Measurements from ENCODE around the gene PLCB1.

DNA sequence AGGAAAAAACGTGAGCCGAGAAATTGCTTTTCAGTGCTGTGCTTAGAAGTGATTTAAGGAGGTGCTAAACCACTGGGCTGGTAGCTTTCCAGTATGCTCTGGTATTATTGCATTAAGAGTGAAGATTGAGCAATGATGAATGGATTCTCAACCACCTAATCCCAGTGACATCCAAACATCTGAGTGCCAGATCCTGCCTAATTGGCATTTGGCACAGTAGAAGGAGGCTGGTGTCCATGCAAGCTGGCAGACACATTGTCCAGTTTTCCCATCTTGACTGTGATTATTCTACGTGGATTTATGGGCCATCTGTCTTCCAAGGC, 538.8 kb downstream of the PLCB1 start:
- TF ChIP-seq CTCF (IDR thresholded peaks at IDR 0.05; ENCODE audit: low read depth, low read length, poor library complexity, severe bottlenecking) (no peak), EZH2phosphoT487 (IDR thresholded peaks at IDR 0.05; ENCODE audit: borderline replicate concordance, low read length) (no peak)
